DMS79 treated with DMSO at 0.1 percent for 48 hours (cell line): ENCODE results near the gene ZDHHC5.
"Not testable (repeated sequence)": the region's sequence is repeated elsewhere in the genome, so short reads cannot be mapped to it uniquely, and the experiment has no call there.

Experiments
- DNase-seq: peaks from one replicate; lab custom pipeline; 2025; lab: John Stamatoyannopoulos, UW

The ZDHHC5 gene

DNA sequence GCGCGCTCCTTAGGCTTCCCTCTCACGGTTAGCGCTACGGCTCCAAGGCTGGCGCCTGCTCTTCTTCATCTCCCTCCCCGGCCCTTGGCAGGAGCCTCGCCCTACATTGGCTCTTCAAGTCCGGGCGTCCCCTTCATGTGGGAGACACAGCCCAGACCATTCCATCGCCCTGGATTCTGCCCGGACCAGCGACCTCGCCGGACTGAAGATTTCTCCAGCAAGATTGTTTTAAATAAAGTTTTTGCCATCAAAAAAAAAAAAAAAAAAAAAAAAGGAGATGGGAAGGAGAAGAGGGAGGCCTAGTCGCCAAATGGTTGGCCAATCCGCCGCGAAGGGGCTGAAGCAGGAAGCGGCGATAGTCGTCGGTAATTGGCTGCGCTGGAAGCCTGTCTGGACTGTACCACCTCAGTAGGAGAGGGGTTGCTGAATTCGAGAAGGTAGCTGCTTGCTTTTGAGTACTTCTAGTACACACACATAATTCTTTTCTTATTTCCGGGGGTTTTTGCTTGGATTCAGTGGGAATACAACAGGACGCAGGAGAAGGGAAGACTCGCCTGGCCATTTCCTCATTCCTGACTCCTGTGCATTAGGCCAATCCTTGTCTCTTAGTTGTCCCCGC lies 688 bp upstream of the ZDHHC5 start:
- DNase-seq, result peak; percentile 100

DNA sequence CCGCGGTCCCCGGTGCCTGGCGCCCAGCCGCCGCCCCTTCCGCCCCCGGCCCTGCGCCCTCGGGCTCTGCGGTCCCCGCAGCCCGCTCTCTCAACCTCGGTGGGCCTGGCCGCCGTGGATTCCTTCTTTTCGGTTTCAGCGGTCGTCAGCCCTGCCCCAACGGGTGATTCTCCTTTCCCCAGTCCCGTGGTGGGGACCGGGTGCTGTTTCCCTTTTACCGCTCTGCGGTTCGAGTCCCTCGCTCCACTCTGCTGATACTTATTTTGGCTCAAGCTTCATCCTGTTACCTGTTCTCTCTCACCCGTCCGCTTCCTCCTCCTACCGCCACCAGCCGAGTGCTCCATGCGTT lies 494 bp downstream of the ZDHHC5 start:
- DNase-seq, result no peak

DNA sequence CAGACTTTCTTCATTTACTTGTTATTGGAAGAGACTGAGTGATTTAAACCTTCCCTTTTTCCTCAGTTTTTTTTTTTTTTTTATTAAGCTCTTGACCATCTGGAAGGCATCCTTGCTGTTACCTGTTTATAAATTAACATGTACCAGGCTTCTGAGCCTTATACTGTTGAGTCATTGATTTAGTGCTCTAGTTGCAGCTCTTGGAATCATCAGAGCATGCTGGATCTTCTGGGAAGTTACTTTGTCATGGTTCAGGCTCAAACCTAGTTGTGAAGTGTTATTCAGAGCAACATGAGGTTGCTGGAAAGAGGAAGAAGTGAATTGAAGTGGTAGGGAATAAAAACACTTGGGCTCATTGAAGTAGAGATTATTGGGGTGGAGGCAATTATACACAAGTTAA lies 6.3 kb downstream of the ZDHHC5 start:
- peak; percentile 11 for DNase-seq

DNA sequence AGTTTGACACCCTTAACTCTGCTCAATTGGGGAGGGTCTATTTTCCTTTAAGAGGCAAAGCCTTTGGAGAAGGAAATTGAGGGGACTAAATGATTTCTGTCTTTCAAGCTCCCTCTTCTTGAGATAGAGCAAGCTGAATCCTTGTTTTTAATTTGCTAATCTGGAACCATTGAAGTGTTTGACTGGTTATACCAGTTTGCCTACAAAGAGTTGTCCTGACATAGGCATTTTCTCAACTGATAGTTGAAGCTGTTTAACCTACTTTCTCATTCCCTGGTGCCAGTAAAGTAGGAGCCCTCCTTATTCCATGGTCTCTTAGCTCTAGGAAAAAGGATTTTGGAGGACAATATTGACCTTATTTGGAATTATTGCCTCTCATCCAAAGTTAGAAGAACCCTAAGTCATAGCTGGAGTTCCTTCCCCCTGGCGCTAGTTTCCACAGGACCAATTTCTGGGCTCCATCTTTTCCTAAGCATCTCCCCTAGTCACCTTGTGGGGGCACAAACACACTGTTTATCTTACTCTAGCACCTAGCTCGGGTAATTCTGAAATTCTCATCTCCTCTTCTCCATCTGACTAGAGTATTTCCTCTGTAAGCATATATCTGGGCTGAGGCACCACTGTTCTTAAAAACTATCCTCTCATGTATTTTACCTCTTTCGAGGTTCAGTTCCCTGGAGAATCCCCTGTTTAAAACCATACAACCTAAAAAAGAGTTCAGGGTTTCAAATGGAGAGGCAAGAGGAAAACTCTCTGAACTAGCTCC lies 7.4 kb downstream of the ZDHHC5 start:
- DNase-seq, result no peak

DNA sequence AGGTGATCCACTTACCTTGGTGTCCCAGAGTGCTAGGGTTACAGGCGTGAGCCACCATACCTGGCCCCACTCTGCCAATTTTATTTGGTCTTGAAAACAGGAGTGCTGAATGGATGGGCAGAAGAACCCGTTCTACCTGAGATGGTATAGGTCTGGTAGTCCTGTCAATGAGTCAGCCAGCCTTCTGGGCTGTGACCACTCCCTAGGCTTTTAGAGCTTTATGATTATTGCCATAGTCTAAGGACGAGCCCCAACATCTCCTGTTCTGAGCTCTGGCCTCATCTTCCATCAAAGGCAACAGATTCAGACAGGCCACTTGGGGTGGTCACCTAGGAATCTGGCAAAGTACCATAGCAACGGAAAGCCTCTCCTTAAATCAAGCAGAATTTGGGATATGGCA lies 11.5 kb downstream of the ZDHHC5 start:
- no peak for DNase-seq

DNA sequence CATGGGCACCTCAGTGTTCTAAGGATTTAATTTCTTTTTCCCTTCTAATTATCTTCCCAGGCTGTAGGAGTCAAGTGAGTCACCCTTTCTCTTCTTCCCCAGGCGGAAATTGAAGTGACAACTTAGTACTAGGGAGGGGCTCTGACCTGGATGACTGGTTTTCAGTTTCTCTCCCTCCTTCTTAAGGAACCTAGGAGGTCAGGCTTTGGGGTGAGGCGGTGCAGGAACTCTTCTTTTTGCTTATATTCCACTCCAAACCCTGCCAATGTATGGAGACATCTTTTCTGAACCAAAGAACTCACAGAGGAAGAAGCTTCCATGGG lies 12.6 kb downstream of the ZDHHC5 start:
- DNase-seq, result no peak

DNA sequence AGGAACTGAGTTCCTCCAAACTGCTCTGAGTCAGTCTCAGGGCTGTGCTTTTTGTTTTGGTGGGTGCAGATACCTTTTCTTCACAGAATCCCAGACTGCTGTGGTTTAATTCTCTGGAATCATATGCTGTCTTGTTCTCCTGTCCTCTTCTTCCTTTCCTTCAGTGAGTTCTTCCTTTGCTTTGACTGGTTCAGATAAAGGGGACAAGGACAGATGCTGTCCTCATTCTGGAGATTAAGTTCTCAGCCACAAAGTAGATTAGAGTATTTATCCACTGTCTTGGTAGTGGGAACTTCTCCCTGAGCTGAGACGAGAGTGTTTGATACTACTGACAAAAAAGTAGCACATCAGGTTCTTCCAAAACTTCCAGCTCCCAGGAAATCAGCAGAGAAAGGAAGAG lies 13.3 kb downstream of the ZDHHC5 start:
- no peak for DNase-seq

DNA sequence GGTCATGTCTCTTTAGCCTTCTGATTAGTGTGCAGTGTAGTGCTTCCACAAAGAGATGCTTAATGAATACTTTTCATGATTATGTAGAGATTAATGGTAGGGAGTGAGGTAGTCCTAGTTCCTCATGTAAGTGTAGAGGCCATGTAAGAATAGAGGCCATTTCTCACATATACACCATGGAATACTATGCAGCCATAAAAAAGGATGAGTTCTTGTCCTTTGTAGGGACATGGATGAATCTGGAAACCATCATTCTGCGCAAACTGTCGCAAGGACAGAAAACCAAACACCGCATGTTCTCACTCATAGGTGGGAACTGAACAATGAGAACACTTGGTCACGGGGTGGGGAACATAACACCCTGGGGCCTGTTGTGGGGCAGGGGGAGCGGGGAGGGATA lies 22.6 kb downstream of the ZDHHC5 start:
- not testable (repeated sequence) for DNase-seq

DNA sequence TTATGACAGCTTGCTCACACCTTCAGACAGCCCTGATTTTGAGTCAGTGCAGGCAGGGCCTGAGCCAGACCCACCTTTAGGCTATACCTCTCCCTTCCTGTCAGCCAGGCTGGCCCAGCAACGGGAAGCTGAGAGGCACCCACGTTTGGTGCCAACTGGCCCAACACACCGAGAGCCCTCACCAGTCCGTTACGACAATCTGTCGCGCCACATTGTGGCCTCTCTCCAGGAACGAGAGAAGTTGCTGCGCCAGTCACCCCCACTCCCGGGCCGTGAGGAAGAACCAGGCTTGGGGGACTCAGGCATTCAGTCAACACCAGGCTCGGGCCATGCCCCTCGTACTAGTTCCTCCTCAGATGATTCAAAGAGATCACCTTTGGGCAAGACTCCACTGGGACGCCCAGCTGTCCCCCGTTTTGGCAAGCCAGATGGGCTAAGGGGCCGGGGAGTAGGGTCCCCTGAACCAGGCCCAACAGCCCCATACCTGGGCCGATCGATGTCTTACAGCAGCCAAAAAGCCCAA lies 31.0 kb downstream of the ZDHHC5 start:
- no peak for DNase-seq

DNA sequence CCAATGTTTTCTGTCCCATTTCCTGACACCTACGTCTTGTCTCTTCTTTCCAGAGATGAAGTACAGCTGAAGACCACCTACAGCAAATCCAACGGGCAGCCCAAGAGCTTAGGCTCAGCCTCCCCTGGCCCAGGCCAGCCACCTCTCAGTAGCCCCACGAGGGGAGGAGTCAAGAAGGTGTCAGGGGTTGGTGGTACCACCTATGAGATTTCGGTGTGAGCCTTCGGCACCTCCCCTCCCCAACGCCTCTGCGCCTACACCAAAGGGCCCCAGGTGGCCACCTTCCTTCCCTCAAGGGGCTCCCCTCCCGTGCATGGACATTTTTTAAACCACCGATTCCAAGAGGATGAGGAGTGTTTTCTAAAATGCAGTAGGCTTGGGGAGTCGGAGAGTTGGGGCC lies 31.9 kb downstream of the ZDHHC5 start:
- no peak for DNase-seq

DNA sequence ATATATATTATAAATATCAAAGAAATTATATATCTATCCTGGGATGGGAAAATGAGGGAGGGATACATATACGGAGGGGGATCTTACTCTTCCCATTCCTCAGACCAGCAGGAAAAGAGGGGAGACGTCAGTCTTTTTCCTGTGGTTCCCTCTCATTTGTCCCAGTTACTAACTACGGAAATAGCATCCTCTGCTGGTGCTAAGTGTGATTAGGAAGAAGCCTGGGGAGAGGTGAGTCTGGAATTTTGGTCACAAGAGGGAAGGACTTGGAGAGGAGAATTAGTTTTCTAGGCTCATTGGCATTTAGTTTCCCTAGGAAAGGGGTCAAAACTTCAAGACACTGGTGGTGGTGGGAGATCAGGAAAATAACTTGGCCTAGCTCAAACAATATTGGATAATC lies 32.5 kb downstream of the ZDHHC5 start:
- no peak for DNase-seq

DNA sequence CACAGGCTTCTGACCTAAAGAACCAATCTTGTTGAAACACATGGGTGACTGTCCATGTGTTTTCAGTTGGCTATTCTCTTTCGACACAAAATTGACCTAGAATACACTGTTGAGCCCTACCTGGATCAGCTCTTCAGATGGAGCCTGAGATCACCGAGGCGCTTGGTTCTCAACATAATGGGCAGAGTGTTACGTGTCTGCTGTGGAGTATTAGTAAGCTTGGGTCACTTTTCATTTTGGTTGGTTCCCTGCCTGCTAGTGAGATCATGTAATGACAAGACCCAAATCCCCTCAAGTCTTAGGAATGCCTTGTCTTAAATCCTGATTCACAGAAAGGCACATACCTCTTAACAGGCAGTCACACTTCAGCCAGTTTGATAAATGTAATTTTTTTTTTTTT lies 35.4 kb downstream of the ZDHHC5 start:
- no peak for DNase-seq

DNA sequence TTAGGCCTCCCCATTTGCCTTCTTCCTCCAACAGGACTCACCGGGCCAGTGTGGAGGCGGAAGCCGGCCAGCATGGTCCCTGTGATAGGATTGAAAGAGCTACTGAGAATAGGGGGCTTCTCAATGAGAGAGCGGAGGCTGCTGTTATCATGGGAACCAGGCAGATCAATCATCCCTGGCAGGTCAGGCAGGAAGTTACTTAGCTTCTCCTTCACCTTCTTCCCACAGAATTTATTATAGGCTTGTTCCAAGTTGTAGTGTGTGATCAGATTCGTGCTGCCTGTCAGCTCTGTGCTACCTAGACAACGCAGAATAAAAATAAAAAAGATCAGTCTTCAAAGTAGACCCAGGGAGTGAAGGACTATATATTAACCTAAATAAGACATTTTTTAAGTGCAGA lies 37.0 kb downstream of the ZDHHC5 start:
- DNase-seq, result no peak

DNA sequence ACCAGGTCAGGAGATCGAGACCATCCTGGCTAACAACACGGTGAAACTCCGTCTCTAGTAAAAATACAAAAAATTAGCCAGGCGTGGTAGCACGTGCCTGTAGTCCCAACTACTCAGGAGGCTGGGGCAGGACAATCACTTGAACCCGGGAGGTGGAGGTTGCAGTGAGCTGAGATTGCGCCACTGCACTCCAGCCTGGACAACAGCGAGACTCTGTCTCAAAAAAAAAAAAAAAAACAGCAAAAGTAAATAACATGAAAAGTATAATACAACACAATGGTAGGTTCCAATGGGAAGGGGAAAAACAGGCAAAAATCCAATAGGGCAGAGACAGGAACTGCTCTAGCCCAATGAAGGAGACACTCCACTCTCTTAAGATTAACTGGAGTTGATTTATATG lies 37.5 kb downstream of the ZDHHC5 start:
- DNase-seq, result not testable (repeated sequence)

DNA sequence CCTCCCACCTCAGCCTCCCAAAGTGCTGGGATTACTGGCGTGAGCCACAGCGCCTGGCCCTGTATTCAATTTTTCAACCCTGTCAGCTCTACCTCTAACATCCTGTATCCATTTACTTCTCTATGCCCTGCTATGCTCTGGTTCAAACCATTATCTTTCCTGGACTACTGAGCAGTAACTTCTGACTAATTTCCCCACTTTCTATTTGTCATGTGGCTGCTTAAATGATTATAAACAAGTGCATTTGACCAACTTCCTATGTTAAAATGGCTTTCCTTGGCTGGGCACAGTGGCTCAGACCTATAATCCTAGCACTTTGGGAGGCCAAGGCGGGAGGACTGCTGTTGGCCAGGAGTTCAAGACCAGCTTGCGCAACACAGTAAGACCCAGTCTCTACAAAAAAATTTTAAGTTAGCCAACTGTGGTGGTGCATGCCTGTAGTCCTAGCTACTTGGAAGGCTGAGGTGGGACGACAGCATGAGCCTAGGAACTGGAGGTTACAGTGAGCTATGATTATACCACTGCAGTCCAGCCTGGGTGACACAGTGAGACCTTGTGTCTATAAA lies 42.0 kb downstream of the ZDHHC5 start:
- DNase-seq, result no peak

DNA sequence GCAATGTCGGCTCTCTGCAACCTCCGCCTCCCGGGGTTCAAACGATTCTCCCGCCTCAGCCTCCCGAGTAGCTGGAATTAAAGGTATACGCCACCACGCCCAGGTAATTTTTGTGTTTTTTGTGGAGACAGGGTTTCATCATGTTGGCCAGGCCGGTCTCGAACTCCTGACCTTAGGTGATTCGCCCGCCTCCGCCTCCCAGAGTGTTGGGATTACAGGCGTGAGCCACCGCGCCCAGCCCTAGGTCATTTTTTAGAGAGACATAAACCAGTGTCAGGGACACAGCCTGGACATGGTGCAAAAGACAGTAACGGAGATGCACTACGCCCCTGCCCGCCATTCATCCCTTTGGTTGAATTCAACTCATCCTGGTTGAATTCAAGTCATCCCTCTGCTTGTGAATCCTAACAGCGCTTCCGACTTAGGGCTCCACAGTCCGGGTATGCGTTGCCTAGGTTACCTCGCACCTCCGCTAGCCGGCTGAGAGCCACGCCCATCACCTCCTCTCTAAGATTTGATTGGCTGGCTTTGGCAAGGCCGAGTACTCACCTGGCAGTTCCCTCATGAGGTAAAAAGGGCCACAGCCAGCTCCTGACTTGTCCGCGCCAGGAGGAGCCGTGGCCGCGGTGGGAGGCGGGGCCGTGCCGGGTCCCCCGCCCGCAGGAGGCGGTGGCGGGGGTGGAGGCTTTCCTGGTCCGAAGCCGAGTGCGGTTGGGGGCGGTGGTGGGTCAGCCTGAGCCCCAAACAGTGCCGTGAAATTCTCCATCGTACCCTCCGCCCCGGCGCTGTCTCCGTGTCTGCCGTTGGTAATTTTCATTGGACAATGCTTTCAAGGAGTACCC lies 43.7 kb downstream of the ZDHHC5 start, which contains the start of gene MED19:
TSS of gene MED19 (minus strand) at position 802 of the 842 bp plus-strand sequence. CDS start at position 766, 36 bp downstream.
- peak; percentile 91 for DNase-seq

DNA sequence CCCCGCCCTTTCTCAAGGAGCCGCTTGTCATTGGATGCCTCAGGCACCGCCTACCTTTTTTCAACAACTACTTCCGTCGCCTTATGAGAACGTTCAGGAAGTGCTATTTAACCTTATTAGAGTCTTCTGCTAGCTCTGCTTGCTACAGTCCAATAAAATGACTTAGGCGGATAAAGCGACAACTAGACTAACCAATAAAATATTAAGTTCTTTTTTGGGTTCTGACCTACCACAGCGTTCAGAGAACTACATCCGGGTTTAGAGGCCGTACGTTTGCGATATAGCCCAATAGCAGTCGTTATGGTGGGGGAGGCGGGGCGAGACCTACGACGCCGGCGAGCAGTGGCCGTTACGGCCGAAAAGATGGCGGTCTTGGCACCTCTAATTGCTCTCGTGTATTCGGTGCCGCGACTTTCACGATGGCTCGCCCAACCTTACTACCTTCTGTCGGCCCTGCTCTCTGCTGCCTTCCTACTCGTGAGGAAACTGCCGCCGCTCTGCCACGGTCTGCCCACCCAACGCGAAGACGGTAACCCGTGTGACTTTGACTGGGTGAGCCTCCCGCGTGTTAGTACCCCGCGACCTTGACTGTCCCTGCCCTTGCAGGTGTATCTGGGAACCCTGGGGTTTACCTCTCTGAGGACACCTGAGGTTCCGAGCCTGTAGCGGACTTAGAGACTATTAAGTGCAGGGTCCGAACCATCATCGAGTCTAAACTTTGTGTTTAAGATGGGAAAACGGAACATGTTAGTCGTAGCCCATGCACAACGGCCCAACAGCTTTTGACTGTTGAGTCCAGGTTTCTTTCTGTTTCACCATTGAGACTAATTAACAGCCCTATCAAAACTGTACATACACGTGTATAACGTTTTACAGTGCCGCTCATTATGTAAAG lies 44.6 kb downstream of the ZDHHC5 start, which contains the start of gene TMX2:
TSS of gene TMX2 (plus strand) at position 338 of the 895 bp plus-strand sequence. CDS start at position 364, 26 bp downstream.
- peak; percentile 99 for DNase-seq

DNA sequence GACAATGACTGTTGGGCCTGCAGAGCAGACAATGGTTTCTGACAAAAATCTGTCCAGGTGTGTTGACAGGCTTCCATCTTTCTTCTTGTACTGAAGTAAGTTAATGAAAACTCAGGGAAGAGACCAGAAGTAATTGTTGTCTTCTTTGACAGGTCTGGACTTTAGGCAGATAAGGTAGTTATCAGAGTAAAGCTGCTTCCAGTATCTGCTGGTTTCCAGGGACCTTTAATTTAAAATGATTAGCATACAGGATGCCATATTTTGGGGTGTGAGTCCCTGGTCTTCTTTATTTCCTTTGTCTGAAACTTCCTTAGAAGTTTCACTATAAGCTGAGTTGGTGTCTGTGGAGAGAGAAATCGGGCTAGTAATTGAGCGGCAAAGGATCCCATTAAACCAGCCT lies 45.9 kb downstream of the ZDHHC5 start:
- DNase-seq, result no peak

DNA sequence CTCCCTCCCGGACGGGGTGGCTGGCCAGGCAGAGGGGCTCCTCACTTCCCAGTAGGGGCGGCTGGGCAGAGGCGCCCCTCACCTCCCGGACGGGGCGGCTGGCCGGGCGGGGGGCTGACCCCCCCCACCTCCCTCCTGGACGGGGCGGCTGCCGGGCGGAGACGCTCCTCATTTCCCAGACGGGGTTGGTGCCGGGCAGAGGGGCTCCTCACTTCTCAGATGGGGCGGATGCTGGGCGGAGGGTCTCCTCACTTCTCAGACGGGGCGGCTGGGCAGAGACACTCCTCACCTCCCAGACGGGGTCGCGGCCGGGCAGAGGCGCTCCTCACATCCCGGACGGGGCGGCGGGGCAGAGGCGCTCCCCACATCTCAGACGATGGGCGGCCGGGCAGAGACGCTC lies 48.8 kb downstream of the ZDHHC5 start:
- not testable (repeated sequence) for DNase-seq

DNA sequence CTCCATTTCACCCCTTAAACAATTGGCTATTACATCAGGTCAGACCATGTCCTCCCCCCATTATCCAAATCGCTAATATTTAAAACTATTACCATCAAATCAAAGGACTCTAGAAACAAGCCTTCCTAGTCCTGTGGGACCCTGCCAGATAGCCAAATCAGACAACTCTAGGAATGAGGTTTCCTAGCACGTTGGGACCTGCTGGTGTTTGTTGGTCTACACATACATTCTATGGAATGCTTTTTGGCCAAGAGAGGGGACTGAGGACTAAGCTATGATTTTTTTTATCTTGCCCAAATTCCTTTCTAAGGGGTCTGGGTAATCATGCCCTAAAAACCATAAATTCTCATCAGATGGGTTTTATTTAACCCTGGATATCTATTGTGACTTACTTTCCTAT lies 59.3 kb downstream of the ZDHHC5 start:
- DNase-seq, result no peak

DNA sequence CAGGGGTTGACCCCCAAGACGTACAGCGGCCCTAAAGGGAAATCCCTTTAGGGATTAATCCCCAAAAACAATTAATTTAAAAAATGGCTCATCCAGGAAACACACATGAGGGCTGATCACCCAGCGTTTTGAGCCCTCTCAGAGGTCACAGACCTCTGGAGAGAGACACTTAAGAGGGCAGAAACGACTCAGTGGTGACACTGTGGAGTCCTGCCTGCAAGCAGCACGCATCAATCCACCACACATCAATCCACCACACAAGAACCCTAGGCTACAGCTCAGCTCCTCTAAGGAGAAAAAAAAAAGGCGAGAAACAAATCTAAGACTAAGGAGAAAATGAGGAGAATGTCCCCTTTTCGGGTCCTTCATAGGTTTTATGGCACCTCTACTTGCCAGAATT lies 60.9 kb downstream of the ZDHHC5 start:
- DNase-seq, result no peak
